ENCODE data around the gene ABI3BP.

DNA sequence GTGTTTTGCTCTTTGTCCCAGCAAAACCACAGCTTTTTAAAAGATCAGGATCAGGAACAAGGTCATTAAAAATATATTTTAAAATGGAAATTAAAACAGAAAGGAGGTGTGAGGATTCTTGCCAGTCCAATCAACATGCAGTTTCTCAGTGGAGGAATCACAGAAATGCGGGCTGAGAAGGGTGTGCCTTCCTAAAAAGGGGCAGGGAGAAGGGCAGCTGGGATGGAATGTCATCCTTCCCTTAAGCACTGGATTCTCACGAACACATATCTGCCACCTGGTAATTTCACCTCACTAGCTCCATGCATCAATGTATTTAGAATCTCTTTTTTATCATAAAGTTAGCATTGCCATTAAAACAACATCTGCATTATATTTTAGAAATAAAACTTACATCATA is 21.4 kb downstream of the ABI3BP start:
- TF ChIP-seq, protein P1, sequence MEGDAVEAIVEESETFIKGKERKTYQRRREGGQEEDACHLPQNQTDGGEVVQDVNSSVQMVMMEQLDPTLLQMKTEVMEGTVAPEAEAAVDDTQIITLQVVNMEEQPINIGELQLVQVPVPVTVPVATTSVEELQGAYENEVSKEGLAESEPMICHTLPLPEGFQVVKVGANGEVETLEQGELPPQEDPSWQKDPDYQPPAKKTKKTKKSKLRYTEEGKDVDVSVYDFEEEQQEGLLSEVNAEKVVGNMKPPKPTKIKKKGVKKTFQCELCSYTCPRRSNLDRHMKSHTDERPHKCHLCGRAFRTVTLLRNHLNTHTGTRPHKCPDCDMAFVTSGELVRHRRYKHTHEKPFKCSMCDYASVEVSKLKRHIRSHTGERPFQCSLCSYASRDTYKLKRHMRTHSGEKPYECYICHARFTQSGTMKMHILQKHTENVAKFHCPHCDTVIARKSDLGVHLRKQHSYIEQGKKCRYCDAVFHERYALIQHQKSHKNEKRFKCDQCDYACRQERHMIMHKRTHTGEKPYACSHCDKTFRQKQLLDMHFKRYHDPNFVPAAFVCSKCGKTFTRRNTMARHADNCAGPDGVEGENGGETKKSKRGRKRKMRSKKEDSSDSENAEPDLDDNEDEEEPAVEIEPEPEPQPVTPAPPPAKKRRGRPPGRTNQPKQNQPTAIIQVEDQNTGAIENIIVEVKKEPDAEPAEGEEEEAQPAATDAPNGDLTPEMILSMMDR (conservative IDR thresholded peaks at IDR 0.05), result no peak
- TF ChIP-seq ZFX (IDR thresholded peaks at IDR 0.05), result no peak
